Neuronal stem cell (in vitro differentiated cells): Measurements from ENCODE around the gene CEP192.
"Not testable (repeated sequence)": the region's sequence is repeated elsewhere in the genome, so short reads cannot be mapped to it uniquely, and the experiment has no call there.

ENCODE experiments used
- DNase-seq: peaks from one replicate; pipeline ENCODE4 v3.0.0-alpha.2; 2013; ENCODE audit warnings: low spot score
- H2AFZ ChIP-seq: one replicate; pipeline ENCODE4 v1.6.1; 2013; ENCODE audit warnings: mild to moderate bottlenecking, low read length, inconsistent platforms
- H2AK5ac ChIP-seq: 2 replicates; pipeline ENCODE4 v1.6.1; 2013; ENCODE audit warnings: low read depth, mild to moderate bottlenecking, inconsistent platforms, low read length, moderate library complexity, mixed read lengths
- H2BK120ac ChIP-seq: 2 replicates; pipeline ENCODE4 v1.6.1; 2013; ENCODE audit warnings: low read depth, mild to moderate bottlenecking, inconsistent platforms, low read length, moderate library complexity, mixed read lengths
- H2BK12ac ChIP-seq: one replicate; pipeline ENCODE4 v1.6.1; 2013; ENCODE audit warnings: low read length, inconsistent platforms
- H2BK15ac ChIP-seq: 2 replicates; pipeline ENCODE4 v1.6.1; 2013; ENCODE audit warnings: mild to moderate bottlenecking, low read length, inconsistent platforms, mixed read lengths
- H2BK5ac ChIP-seq: one replicate; pipeline ENCODE4 v1.6.1; 2013; ENCODE audit warnings: inconsistent platforms, mild to moderate bottlenecking, low read length, moderate library complexity
- H3K14ac ChIP-seq: one replicate; pipeline ENCODE4 v1.6.1; 2013; ENCODE audit warnings: low read length, inconsistent platforms
- H3K18ac ChIP-seq: 2 replicates; pipeline ENCODE4 v1.6.1; 2013; ENCODE audit warnings: low read length, inconsistent platforms
- H3K23ac ChIP-seq: 2 replicates; pipeline ENCODE4 v1.6.1; 2013; ENCODE audit warnings: low read depth, mild to moderate bottlenecking, mixed read lengths, low read length, inconsistent platforms; ENCODE audit not compliant: poor library complexity
- H3K27ac ChIP-seq: replicated peaks from 3 replicates; pipeline ENCODE4 v1.5.1; 2013; ENCODE audit warnings: low read length, inconsistent platforms
- H3K27me3 ChIP-seq, 3 experiments: 2 replicates each; pipeline ENCODE4 v1.6.1; 2013; ENCODE audit warnings: low read length in 3 of 3, mild to moderate bottlenecking in 2 of 3, inconsistent platforms in 1 of 3, low read depth in 1 of 3, mixed read lengths in 1 of 3, moderate library complexity in 1 of 3; ENCODE audit not compliant: control insufficient read depth in 3 of 3, insufficient read depth in 3 of 3
- H3K36me3 ChIP-seq, 2 donors: replicated peaks in 1 of 2; 2 replicates each; pipeline ENCODE4 v1.6.1; 2013; ENCODE audit warnings: low read length in 2 of 2; ENCODE audit not compliant: control insufficient read depth in 2 of 2, insufficient read depth in 2 of 2
- H3K4ac ChIP-seq: 2 replicates; pipeline ENCODE4 v1.6.1; 2013; ENCODE audit warnings: inconsistent platforms, mild to moderate bottlenecking, low read length, moderate library complexity
- H3K4me1 ChIP-seq, 2 donors: 1 replicate in 1 of 2; 2 replicates in 1 of 2; pipeline ENCODE4 v1.6.1; 2013; ENCODE audit warnings: low read length in 2 of 2, low read depth in 1 of 2; ENCODE audit not compliant: control insufficient read depth in 2 of 2, insufficient read depth in 1 of 2
- H3K4me2 ChIP-seq: one replicate; pipeline ENCODE4 v1.6.1; 2013; ENCODE audit warnings: mild to moderate bottlenecking, low read length, inconsistent platforms; ENCODE audit not compliant: insufficient read depth, poor library complexity, severe bottlenecking
- H3K4me3 ChIP-seq, 2 donors: 2 replicates each; pipeline ENCODE4 v1.5.1; 2013; ENCODE audit warnings: low read length in 2 of 2, mild to moderate bottlenecking in 2 of 2, inconsistent platforms in 1 of 2, moderate library complexity in 1 of 2
- H3K79me1 ChIP-seq: one replicate; pipeline ENCODE4 v1.6.1; 2013; ENCODE audit warnings: low read depth, mild to moderate bottlenecking, inconsistent platforms, low read length, moderate library complexity
- H3K9ac ChIP-seq: one replicate; pipeline ENCODE4 v1.6.1; 2013; ENCODE audit warnings: mild to moderate bottlenecking, low read depth, low read length, inconsistent platforms; ENCODE audit not compliant: poor library complexity
- H3K9me3 ChIP-seq, 2 donors: replicated peaks in 1 of 2; 2 replicates each; pipeline versions ENCODE3 to v1.6.1; 2013; ENCODE audit warnings: low read length in 2 of 2, mild to moderate bottlenecking in 2 of 2, inconsistent platforms in 1 of 2, low read depth in 1 of 2, mixed read lengths in 1 of 2, moderate library complexity in 1 of 2; ENCODE audit not compliant: control insufficient read depth in 2 of 2, insufficient read depth in 1 of 2
- H4K8ac ChIP-seq: one replicate; pipeline ENCODE4 v1.6.1; 2013; ENCODE audit warnings: low read depth, mild to moderate bottlenecking, inconsistent platforms, low read length, moderate library complexity
- H4K91ac ChIP-seq: one replicate; pipeline ENCODE4 v1.6.1; 2013; ENCODE audit warnings: low read length, low read depth, mild to moderate bottlenecking, inconsistent platforms; ENCODE audit not compliant: poor library complexity
- WGBS, 2 donors: extraction: QIAGEN DNeasy Blood & Tissue Kit; methylation state at CpG; one replicate each; pipeline ENCODE4 v1.1.7; 2013; ENCODE audit warnings: missing lambda C conversion rate in 2 of 2, mixed read lengths in 1 of 2; ENCODE audit not compliant: insufficient read length in 2 of 2, insufficient replicate concordance in 1 of 2; ENCODE audit errors: extremely low coverage in 2 of 2; 5-methylcytosine and 5-hydroxymethylcytosine counted together

Gene CEP192

DNA sequence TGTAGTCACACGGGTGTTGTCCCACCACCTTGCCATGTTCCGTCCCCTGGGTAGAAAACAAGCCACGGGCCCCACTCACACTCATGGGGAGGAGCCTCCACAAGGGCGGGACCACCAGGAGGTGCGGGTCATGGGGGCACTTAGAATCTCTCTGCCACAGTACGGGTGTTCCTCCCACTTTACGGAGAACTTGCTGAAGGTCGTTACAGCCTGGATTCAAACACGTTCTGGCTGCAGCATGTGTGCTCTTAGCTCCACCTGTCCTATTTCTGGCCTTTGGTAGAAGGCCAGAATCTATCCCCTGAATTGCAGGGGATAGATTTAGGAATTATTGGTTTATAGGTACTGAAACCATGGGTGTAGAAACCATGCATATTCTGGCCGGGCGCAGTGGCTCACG, 14.9 kb upstream of the CEP192 start:
- Histone ChIP-seq H3K79me1 (no peaks in the 10 kb centered on the region), H2BK12ac (no peak overlapping the region), H3K4me3 (peak overlapping the region in 1 of 2 donors; percentile 48), H3K4me2 (no peak overlapping the region), H3K36me3 (peaks cover 28 to 72% of the 10 kb centered on the region in 2 donors), H3K27ac (no peak overlapping the region), H3K18ac (no peak overlapping the region), H4K91ac (no peak overlapping the region), H3K23ac (no peak overlapping the region), H3K27me3 (no peaks in the 10 kb centered on the region), H3K9me3 (peaks cover 2 to 8% of the 10 kb centered on the region in 2 donors), H3K14ac (no peak overlapping the region), H2AFZ (no peak overlapping the region), H3K4me1 (no peaks in the 10 kb centered on the region), H3K4ac (no peak overlapping the region), H3K9ac (peak overlapping the region; percentile 7), H2BK5ac (no peak overlapping the region), H2BK15ac (no peak overlapping the region), H4K8ac (no peak overlapping the region), H2AK5ac (no peak overlapping the region), H2BK120ac (no peak overlapping the region)
- WGBS, 2 donors, result no CpG with 5 or more reads among the region's 12 CpGs
- DNase-seq, result no peak

DNA sequence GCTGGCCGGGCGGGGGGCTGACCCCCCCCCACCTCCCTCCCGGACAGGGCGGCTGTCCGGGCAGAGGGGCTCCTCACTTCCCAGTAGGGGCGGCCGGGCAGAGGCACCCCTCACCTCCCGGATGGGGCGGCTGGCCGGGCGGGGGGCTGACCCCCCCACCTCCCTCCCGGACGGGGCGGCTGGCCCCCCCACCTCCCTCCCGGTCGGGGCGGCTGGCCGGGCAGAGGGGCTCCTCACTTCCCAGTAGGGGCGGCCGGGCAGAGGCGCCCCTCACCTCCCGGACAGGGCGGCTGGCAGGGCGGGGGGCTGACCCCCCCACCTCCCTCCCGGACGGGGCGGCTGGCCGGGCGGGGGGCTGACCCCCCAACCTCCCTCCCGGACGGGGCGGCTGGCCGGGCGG, 11.1 kb upstream of the CEP192 start:
- not testable (repeated sequence) for H2AFZ ChIP-seq, H2AK5ac ChIP-seq, DNase-seq, H4K91ac ChIP-seq, H3K27ac ChIP-seq, H2BK15ac ChIP-seq, H3K4me3 ChIP-seq, H3K18ac ChIP-seq, H3K9ac ChIP-seq, H3K4me2 ChIP-seq, H4K8ac ChIP-seq, H3K27me3 ChIP-seq, H3K14ac ChIP-seq, H2BK120ac ChIP-seq, H3K4ac ChIP-seq, H2BK12ac ChIP-seq, H3K9me3 ChIP-seq, H3K23ac ChIP-seq, H3K4me1 ChIP-seq, H3K79me1 ChIP-seq, H2BK5ac ChIP-seq
- no CpG with 5 or more reads among the region's 34 CpGs for WGBS, 2 donors
- peaks cover 17 to 73% of the 10 kb centered on the region in 2 donors for H3K36me3 ChIP-seq

DNA sequence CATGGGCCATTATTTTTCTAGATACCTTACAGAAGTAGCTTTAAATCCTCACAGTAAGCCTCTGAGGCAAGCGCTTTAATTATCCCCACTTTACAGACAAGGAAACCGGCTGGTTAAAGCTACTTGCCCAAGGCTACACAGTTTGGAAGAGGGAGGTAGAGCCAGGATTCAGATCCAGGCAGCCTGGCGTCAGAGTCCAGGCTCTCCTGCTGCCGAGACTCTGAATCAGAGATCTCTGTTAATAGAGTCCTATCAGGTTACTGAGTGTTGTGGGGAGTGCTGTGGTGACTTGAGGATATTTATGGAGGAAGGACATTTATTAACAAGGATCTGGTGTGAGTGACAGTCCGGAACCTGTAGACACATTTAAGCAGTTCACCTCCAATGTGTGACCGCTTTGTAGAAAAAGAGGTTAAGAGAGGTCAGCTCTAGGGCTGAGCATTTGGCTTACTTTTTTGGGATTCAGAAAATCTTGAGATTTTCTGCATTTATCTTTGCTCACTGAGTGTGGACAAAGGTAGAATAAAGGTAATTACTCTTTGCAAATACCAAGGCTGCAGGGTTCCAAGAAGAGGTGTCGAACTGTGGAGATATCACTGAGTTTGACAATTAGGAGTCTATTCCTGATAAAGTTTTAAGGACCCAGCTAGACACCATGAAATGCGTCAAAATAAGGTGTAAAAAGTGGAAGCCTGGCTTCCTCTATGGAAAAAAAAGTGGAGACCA, 1.6 kb upstream of the CEP192 start:
- H3K27ac ChIP-seq, result no peak overlapping the region
- H3K4me3 ChIP-seq, result peak overlapping the region in 1 of 2 donors; percentile 76
- no peak overlapping the region for H3K23ac ChIP-seq

DNA sequence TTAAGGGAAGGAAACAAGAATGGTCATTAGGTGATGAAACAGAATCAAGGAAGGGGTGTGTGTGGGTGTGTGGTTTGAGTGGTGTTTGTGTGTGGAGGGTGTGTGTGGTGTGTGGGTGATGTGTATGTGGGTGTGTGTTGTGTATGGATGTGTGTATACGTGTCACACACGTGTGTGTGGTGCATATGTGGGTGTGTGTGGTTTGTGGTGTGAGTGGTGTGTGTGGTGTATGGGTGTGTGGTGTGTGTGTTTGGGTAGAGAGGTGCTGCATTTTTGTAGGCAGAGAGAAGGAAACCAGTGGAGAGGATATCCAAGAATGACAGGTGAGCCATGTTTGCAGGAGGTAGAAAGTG, 1.1 kb upstream of the CEP192 start:
- no peak overlapping the region for H2AK5ac ChIP-seq
- no peak overlapping the region for H2BK5ac ChIP-seq
- peak overlapping the region; percentile 44 to 76 for H3K4me3 ChIP-seq
- peak overlapping the region; percentile 83 for H3K27ac ChIP-seq
- H4K91ac ChIP-seq, result no peak overlapping the region
- H2AFZ ChIP-seq, result peak overlapping the region; percentile 89
- H3K18ac ChIP-seq, result no peak overlapping the region
- H3K4me2 ChIP-seq, result peak overlapping the region; percentile 39
- H3K23ac ChIP-seq, result no peak overlapping the region
- peaks cover 3 to 29% of the 10 kb centered on the region in 2 donors for H3K36me3 ChIP-seq
- DNase-seq, result no peak
- H3K79me1 ChIP-seq, result no peaks in the 10 kb centered on the region
- H3K9ac ChIP-seq, result no peak overlapping the region
- peaks cover 3 to 11% of the 10 kb centered on the region in 2 donors for H3K4me1 ChIP-seq
- WGBS, 2 donors, result no CpG with 5 or more reads among the region's 2 CpGs
- H4K8ac ChIP-seq, result no peak overlapping the region
- H3K14ac ChIP-seq, result peak overlapping the region; percentile 21
- no peak overlapping the region for H2BK120ac ChIP-seq
- H3K9me3 ChIP-seq, result no peaks in the 10 kb centered on the region
- H3K27me3 ChIP-seq, result no peaks in the 10 kb centered on the region
- H2BK15ac ChIP-seq, result no peak overlapping the region
- H3K4ac ChIP-seq, result no peak overlapping the region
- no peak overlapping the region for H2BK12ac ChIP-seq

More for the DNA sequence above, 1.6 kb upstream of the CEP192 start:
- H2BK5ac ChIP-seq, result no peak overlapping the region
- H3K36me3 ChIP-seq, result peaks cover 4 to 34% of the 10 kb centered on the region in 2 donors
- no peak overlapping the region for H2BK12ac ChIP-seq
- no peaks in the 10 kb centered on the region for H3K9me3 ChIP-seq
- H3K27me3 ChIP-seq, result no peaks in the 10 kb centered on the region
- no peak overlapping the region for H2AFZ ChIP-seq
- no peak overlapping the region for H2BK120ac ChIP-seq
- no peak overlapping the region for H2AK5ac ChIP-seq
- DNase-seq, result no peak
- H4K8ac ChIP-seq, result no peak overlapping the region
- no peak overlapping the region for H3K4me2 ChIP-seq
- no peak overlapping the region for H3K18ac ChIP-seq
- peak overlapping the region; percentile 35 for H2BK15ac ChIP-seq
- peaks cover 3 to 11% of the 10 kb centered on the region in 2 donors for H3K4me1 ChIP-seq
- no peak overlapping the region for H4K91ac ChIP-seq
- no peaks in the 10 kb centered on the region for H3K79me1 ChIP-seq
- WGBS, 2 donors, result no CpG with 5 or more reads among the region's 8 CpGs
- no peak overlapping the region for H3K9ac ChIP-seq
- no peak overlapping the region for H3K4ac ChIP-seq
- no peak overlapping the region for H3K14ac ChIP-seq
